K562 (cell line): Measurements from ENCODE around the gene SNX3. TPM values are rescaled to one million over a fixed set of nuclear protein-coding genes. Genes with fewer than 3 reads are reported as not detected.

ENCODE experiments used
- CC2D1A ChIP-seq: fragments of 450-650 bp; IDR thresholded peaks from 2 replicates; pipeline ENCODE4 v1.6.1; 2017; ENCODE audit warnings: mild to moderate bottlenecking
- CCNT2 ChIP-seq: IDR thresholded peaks from 2 replicates; pipeline ENCODE4 v1.6.1; 2011; ENCODE audit warnings: borderline replicate concordance, low read depth, mild to moderate bottlenecking, moderate library complexity, mixed read lengths, low read length; ENCODE audit not compliant: insufficient read length; ENCODE audit errors: extremely low read depth
- DACH1 ChIP-seq: fragments of 450-650 bp; IDR thresholded peaks from 2 replicates; pipeline ENCODE4 v1.6.1; 2018; ENCODE audit not compliant: partially characterized antibody
- HINFP ChIP-seq: fragments of 450-650 bp; conservative IDR thresholded peaks from 2 replicates; pipeline ENCODE4 v1.6.1; 2016; ENCODE audit warnings: missing genetic modification characterization, low read depth, mild to moderate bottlenecking, control low read depth, missing compliant biosample characterization
- LARP7 ChIP-seq: fragments of 450-650 bp; IDR thresholded peaks from 2 replicates; pipeline ENCODE4 v1.6.1; 2016
- MCM3 ChIP-seq: fragments of 450-650 bp; IDR thresholded peaks from 2 replicates; pipeline ENCODE4 v1.6.1; 2016
- SLC30A9 ChIP-seq: fragments of 250-450 bp; sonication (Bioruptor Pico); IDR thresholded peaks from 2 replicates; pipeline ENCODE4 v1.8.0; 2022; ENCODE audit warnings: mild to moderate bottlenecking, moderate library complexity
- TAF9B ChIP-seq: fragments of 450-650 bp; IDR thresholded peaks from 2 replicates; pipeline ENCODE4 v1.6.1; 2018; ENCODE audit warnings: mild to moderate bottlenecking; ENCODE audit not compliant: partially characterized antibody
- TBL1XR1 ChIP-seq, 2 experiments: IDR thresholded peaks; 2 replicates each; pipeline ENCODE4 v1.6.1; 2012; ENCODE audit warnings: improper control_type of control experiment in 2 of 2, low read length in 2 of 2, mild to moderate bottlenecking in 1 of 2
- THAP12 ChIP-seq: fragments of 250-450 bp; sonication (Bioruptor Pico); IDR thresholded peaks from 2 replicates; pipeline ENCODE4 v1.9.0; 2021; ENCODE audit warnings: mild to moderate bottlenecking, inconsistent platforms
- USF1 ChIP-seq: sonication (generic); formaldehyde crosslinking; IDR thresholded peaks from 2 replicates; pipeline ENCODE4 v1.9.0; 2022; ENCODE audit warnings: mild to moderate bottlenecking, missing genetic modification reagents
- ZBTB33 ChIP-seq: sonication (generic); formaldehyde crosslinking; IDR thresholded peaks from 2 replicates; pipeline ENCODE4 v1.8.1; 2023; ENCODE audit warnings: mild to moderate bottlenecking, missing genetic modification reagents
- ZFP30 ChIP-seq: fragments of 250-450 bp; sonication (Bioruptor Pico); IDR thresholded peaks from 2 replicates; pipeline ENCODE4 v1.8.0; 2022; ENCODE audit warnings: moderate library complexity, mild to moderate bottlenecking, inconsistent platforms, borderline replicate concordance
- ZNF280A ChIP-seq: fragments of 450-650 bp; IDR thresholded peaks from 2 replicates; pipeline ENCODE4 v1.6.1; 2018; ENCODE audit warnings: mild to moderate bottlenecking, low read depth; ENCODE audit not compliant: partially characterized antibody
- ZNF3 ChIP-seq: fragments of 250-450 bp; sonication (Bioruptor Pico); IDR thresholded peaks from 2 replicates; pipeline ENCODE4 v1.5.0; 2021; ENCODE audit warnings: mild to moderate bottlenecking, moderate library complexity
- ZNF76 ChIP-seq: fragments of 250-450 bp; sonication (Bioruptor Pico); IDR thresholded peaks from 2 replicates; pipeline ENCODE4 v1.4.0; 2020; ENCODE audit warnings: mild to moderate bottlenecking, moderate library complexity, borderline replicate concordance
- ZNF766 ChIP-seq: fragments of 200-800 bp; sonication (Bioruptor generic); conservative IDR thresholded peaks from 2 replicates; pipeline ENCODE4 v1.6.1; 2016; ENCODE audit warnings: missing genetic modification characterization, missing compliant biosample characterization
- ZSCAN32 ChIP-seq: fragments of 450-650 bp; formaldehyde crosslinking; IDR thresholded peaks from 2 replicates; pipeline ENCODE4 v1.4.0; 2020; ENCODE audit warnings: mild to moderate bottlenecking, moderate library complexity
- polyA plus RNA-seq, 8 experiments: library from polyadenylated mRNA; depleted of rRNA in 4 of 8; stranded (reverse) in 5 of 8; unstranded in 3 of 8; fragments of >200 nt; fragmentation: Nextera tagmentation in 2 of 8; fragmentation: Illumina TruSeq in 1 of 8; extraction: Ambion mirVana in 2 of 8; extraction: Trizol in 1 of 8; gene quantifications; 2 replicates each; pipeline versions ENCODE4 v1.2.1 to v1.2.3, GENCODE V29; 2011 to 2014; ENCODE audit warnings: inconsistent platforms in 1 of 8, missing spikeins in 1 of 8
- total RNA-seq, 7 experiments: library from RNA; depleted of rRNA in 6 of 7; stranded (reverse); fragments of >200 nt in 6 of 7; fragmentation: Illumina TruSeq in 2 of 7; extraction: Trizol in 2 of 7; gene quantifications; 2 replicates each; pipeline versions ENCODE4 v1.2.1 to v1.2.3, GENCODE V29; 2011 to 2021; ENCODE audit warnings: low replicate concordance in 1 of 7

The SNX3 gene
- total and polyA plus RNA-seq, 9 of the 15 experiments (the other 6 are each of a cell fraction or from before 2014, with no cell fraction given) = 48.9 to 410 (median 159) TPM

GRCh38 chr6:108294727-108295625 is 34.1 kb upstream of the SNX3 start, which contains the start of gene AFG1L (continued):
- TF ChIP-seq ZBTB33 = no peak
- peak; percentile 88 for TF ChIP-seq TAF9B
- peak; percentile 80 for TF ChIP-seq USF1
- TF ChIP-seq THAP12 (CRISPR knock-in tag) = no peak; the same call in 1 of the 2 replicates
- no peak for TF ChIP-seq SLC30A9 (CRISPR knock-in tag)
- no peak for TF ChIP-seq DACH1
- TF ChIP-seq LARP7 = no peak
- no peak for TF ChIP-seq ZNF3 (CRISPR knock-in tag)
- TF ChIP-seq CC2D1A = no peak
- no peak for TF ChIP-seq ZNF280A
- no peak for TF ChIP-seq MCM3
- no peak for TF ChIP-seq ZNF76
- no peak for TF ChIP-seq ZFP30 (CRISPR knock-in tag)
- TF ChIP-seq CCNT2 = peak; percentile 72
- TF ChIP-seq TBL1XR1 (IDR thresholded peaks at IDR 0.05; ENCODE audit: low read length in 2 of 2) = 0 out of 4 replicates have a peak, but pooled peaks of 1 of the 2 experiments have one; percentile 12
- peak; percentile 89 for TF ChIP-seq ZNF766 (CRISPR knock-in tag)
- TF ChIP-seq ZSCAN32 (CRISPR knock-in tag) = no peak
- peak; percentile 78 for TF ChIP-seq HINFP (tag)
